ENCODE data around the gene ALG9. TPM values are rescaled to one million over a fixed set of nuclear protein-coding genes. Genes with fewer than 3 reads are reported as not detected.
A peak's percentile ranks its signal among the peaks of the same experiment; 100 is the strongest.

ALG9 gene
- total and polyA plus RNA-seq, 2 of the 4 experiments (the other 2 are of a cell fraction) = 20.7 to 35.7 TPM

GRCh38 chr11:111736621-111737443 is 134.5 kb downstream of the ALG9 start:
- Histone ChIP-seq H3K9me1 (ENCODE audit: insufficient read depth, low read length) (peaks cover 43% of the 10 kb centered on the region), H2BK5ac (ENCODE audit: low read depth, low read length, poor library complexity, severe bottlenecking) (peak overlapping the region; percentile 96), H2BK20ac (ENCODE audit: low read depth, low read length) (peak overlapping the region; percentile 96), H2BK120ac (ENCODE audit: low read depth, low read length) (peak overlapping the region; percentile 98), H3K18ac (ENCODE audit: low read depth, low read length) (peak overlapping the region; percentile 97), H3K9me3 (ENCODE audit: control insufficient read depth, insufficient read depth, low read length) (no peaks in the 10 kb centered on the region), H2AK9ac (replicated peaks; ENCODE audit: low read depth, low read length, poor library complexity) (peak overlapping the region; percentile 86), H3K79me1 (ENCODE audit: low read depth in 1 of 2, low read length in 2 of 2) (peaks cover 15 to 63% of the 10 kb centered on the region in 2 experiments), H3K36me3 (ENCODE audit: control insufficient read depth, insufficient read depth, low read length) (peaks cover 16% of the 10 kb centered on the region), H2AK5ac (ENCODE audit: low read depth, low read length) (peak overlapping the region; percentile 96), H3K27ac (ENCODE audit: insufficient read depth, low read length) (peak overlapping the region; percentile 96), H3K4me3 (ENCODE audit: insufficient read depth, low read depth, low read length) (no peak overlapping the region), H3K4ac (ENCODE audit: low read depth, low read length) (peak overlapping the region; percentile 99), H3K27me3 (ENCODE audit: control insufficient read depth, insufficient read depth, low read length) (no peaks in the 10 kb centered on the region), H3K56ac (ENCODE audit: extremely low read depth, insufficient read depth, low read length) (peak overlapping the region; percentile 96), H3K9ac (ENCODE audit: low read depth, low read length) (peak overlapping the region; percentile 86), H2AFZ (replicated peaks; ENCODE audit: low read length, poor library complexity) (peak overlapping the region; percentile 85), H4K5ac (ENCODE audit: low read depth, low read length) (peak overlapping the region; percentile 97), H3K23ac (ENCODE audit: low read depth, low read length) (peak overlapping the region; percentile 97), H3K4me2 (ENCODE audit: low read depth, low read length) (no peak overlapping the region), H3K14ac (replicated peaks; ENCODE audit: low read depth, low read length) (peak overlapping the region; percentile 98), H4K91ac (ENCODE audit: insufficient read depth, low read depth, low read length) (peak overlapping the region; percentile 98), H3K4me1 (ENCODE audit: control insufficient read depth, insufficient read depth, low read length) (peaks cover 53% of the 10 kb centered on the region), H2BK15ac (ENCODE audit: low read depth, low read length) (peak overlapping the region; percentile 96; the same call in 2 of the 3 replicates), H4K20me1 (ENCODE audit: insufficient read depth, low read length) (no peaks in the 10 kb centered on the region), H4K8ac (ENCODE audit: low read depth in 2 of 2, low read length in 2 of 2) (peak overlapping the region; percentile 93 to 99)
- BruUV-seq (replicated peaks) = no TSS peak
- WGBS, 2 experiments (ENCODE audit: extremely low coverage in 2 of 2, insufficient read length in 1 of 2) = 58% methylated on average over 5 of the region's 15 CpGs; no CpG with 5 or more reads in 1 of the 2 experiments
- ATAC-seq (ENCODE audit: low read depth) = no peak
- DNase-seq = no peak
- in situ Hi-C loops (cut with MboI; ENCODE audit: low sequenced_read_pairs) (no loop called here), intact Hi-C loops (cut with micrococcal nuclease) (no loop called here), dilution Hi-C loops (cut with HindIII; ENCODE audit: low sequenced_read_pairs, unreplicated experiment) (no loop called here)
- CTCF ChIA-PET = interaction anchor here (1.4 kb wide), 1 partner anchor 132 kb away, joined by 3 read pairs; no protein-coding TSS in a partner anchor
- POLR2A ChIA-PET (ENCODE audit: unreplicated experiment) = interaction anchor here (0.6 kb wide), 1 partner anchor 9 kb away, joined by 3 read pairs; no protein-coding TSS in a partner anchor
- TF ChIP-seq POLR2A (IDR thresholded peaks at IDR 0.05; ENCODE audit: low read depth, low read length) (no peak), MXI1 (IDR thresholded peaks at IDR 0.05; ENCODE audit: borderline replicate concordance, low read depth, low read length) (no peak), CEBPB (IDR thresholded peaks at IDR 0.05; ENCODE audit: low read depth, low read length) (no peak), MAFK (IDR thresholded peaks at IDR 0.05; ENCODE audit: low read depth, low read length) (no peak), FOS (IDR thresholded peaks at IDR 0.05; ENCODE audit: low read depth, low read length) (no peak), BHLHE40 (IDR thresholded peaks at IDR 0.05; ENCODE audit: low read depth, low read length) (no peak), CTCF (conservative IDR thresholded peaks at IDR 0.05; ENCODE audit: low read depth, low read length) (no peak), MAZ (IDR thresholded peaks at IDR 0.05; ENCODE audit: borderline replicate concordance, low read depth, low read length) (no peak), RAD21 (IDR thresholded peaks at IDR 0.05; ENCODE audit: low read length) (no peak), RCOR1 (IDR thresholded peaks at IDR 0.05; ENCODE audit: insufficient replicate concordance, low read length) (no peak), CHD1 (IDR thresholded peaks at IDR 0.05; ENCODE audit: low read depth, low read length) (no peak), RFX5 (IDR thresholded peaks at IDR 0.05; ENCODE audit: low read depth, low read length) (no peak)
- TF ChIP-seq, protein P1, sequence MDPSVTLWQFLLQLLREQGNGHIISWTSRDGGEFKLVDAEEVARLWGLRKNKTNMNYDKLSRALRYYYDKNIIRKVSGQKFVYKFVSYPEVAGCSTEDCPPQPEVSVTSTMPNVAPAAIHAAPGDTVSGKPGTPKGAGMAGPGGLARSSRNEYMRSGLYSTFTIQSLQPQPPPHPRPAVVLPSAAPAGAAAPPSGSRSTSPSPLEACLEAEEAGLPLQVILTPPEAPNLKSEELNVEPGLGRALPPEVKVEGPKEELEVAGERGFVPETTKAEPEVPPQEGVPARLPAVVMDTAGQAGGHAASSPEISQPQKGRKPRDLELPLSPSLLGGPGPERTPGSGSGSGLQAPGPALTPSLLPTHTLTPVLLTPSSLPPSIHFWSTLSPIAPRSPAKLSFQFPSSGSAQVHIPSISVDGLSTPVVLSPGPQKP (IDR thresholded peaks at IDR 0.05; ENCODE audit: borderline replicate concordance, low read depth, low read length) = no peak
- TF ChIP-seq, protein P2, sequence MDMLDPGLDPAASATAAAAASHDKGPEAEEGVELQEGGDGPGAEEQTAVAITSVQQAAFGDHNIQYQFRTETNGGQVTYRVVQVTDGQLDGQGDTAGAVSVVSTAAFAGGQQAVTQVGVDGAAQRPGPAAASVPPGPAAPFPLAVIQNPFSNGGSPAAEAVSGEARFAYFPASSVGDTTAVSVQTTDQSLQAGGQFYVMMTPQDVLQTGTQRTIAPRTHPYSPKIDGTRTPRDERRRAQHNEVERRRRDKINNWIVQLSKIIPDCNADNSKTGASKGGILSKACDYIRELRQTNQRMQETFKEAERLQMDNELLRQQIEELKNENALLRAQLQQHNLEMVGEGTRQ (IDR thresholded peaks at IDR 0.05; ENCODE audit: low read depth, low read length) = no peak
